BLaER1 (cell line): ENCODE data around the gene DNAH2.
"Not testable (repeated sequence)": the region's sequence is repeated elsewhere in the genome, so short reads cannot be mapped to it uniquely, and the experiment has no call there.

ENCODE experiments used
- H3K27ac ChIP-seq: shearing (Covaris generic); formaldehyde crosslinking; 2 replicates; pipeline ENCODE4 v1.8.1; 2022
- H3K27me3 ChIP-seq: shearing (Covaris generic); formaldehyde crosslinking; 2 replicates; pipeline ENCODE4 v1.8.1; 2022
- H3K36me3 ChIP-seq: shearing (Covaris generic); formaldehyde crosslinking; 2 replicates; pipeline ENCODE4 v1.8.1; 2022
- H3K4me1 ChIP-seq: shearing (Covaris generic); formaldehyde crosslinking; 2 replicates; pipeline ENCODE4 v1.8.1; 2022
- H3K4me2 ChIP-seq: shearing (Covaris generic); formaldehyde crosslinking; 2 replicates; pipeline ENCODE4 v1.8.1; 2022
- H3K4me3 ChIP-seq: shearing (Covaris generic); formaldehyde crosslinking; 2 replicates; pipeline ENCODE4 v1.8.1; 2022
- H3K9ac ChIP-seq: shearing (Covaris generic); formaldehyde crosslinking; 2 replicates; pipeline ENCODE4 v1.8.1; 2022
- H3K9me3 ChIP-seq: shearing (Covaris generic); formaldehyde crosslinking; 2 replicates; pipeline ENCODE4 v1.8.1; 2022
- H4K20me1 ChIP-seq: shearing (Covaris generic); formaldehyde crosslinking; 2 replicates; pipeline ENCODE4 v1.8.1; 2022
- Cebpa-rat ChIP-seq: shearing (Covaris generic); IDR thresholded peaks from 2 replicates; pipeline ENCODE4 v1.8.1; 2022

The DNAH2 gene

DNA sequence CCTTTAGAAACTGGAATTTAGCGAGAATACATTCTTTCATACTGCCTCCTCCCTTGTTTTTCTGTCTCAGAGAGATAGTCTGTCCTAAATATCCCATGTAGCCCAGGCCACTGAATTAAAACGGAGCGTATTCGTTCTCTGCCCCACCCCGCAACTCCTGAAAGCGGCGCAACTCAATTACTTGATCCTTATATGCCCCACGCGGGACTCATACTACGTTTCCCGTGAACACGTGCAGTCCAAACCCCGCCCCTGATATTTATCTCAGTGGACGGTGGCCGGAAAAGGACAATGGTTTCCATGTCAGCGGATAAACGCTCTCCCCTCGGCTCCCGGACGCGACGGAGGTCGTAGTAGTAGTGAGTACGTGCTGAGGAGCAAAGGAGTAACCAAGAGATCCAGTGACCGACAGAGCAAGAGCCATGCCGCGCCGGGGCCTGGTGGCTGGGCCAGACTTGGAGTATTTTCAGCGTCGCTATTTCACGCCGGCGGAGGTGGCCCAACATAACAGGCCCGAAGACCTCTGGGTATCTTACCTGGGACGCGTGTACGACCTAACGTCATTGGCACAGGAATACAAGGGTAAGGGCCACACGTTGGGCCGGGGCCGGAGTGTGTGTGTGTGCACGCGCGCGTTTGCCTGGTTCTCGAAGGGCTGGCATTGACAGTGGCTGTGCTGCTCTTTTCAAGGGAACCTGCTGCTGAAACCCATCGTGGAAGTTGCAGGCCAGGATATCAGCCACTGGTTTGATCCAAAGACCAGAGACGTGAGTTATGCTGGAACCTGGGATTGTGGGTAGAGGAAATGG is 140.4 kb downstream of the DNAH2 start, which contains the start of gene CYB5D1:
CYB5D1 (plus strand) TSS at position 291 of the 809 bp plus-strand sequence; CDS start at position 423, 132 bp downstream.
- Histone ChIP-seq H3K9ac (peak within 1 kb of the TSS; percentile 97), H4K20me1 (peaks cover 16% of the 10 kb centered on the region), H3K4me2 (peak within 1 kb of the TSS; percentile 100), H3K36me3 (peaks cover 56% of the 10 kb centered on the region), H3K27ac (peak within 1 kb of the TSS; percentile 98), H3K4me3 (peak within 1 kb of the TSS; percentile 77), H3K9me3 (no peaks in the 10 kb centered on the region), H3K27me3 (no peaks in the 10 kb centered on the region), H3K4me1 (peaks cover 34% of the 10 kb centered on the region)
- TF ChIP-seq Cebpa-rat, result no peak

DNA sequence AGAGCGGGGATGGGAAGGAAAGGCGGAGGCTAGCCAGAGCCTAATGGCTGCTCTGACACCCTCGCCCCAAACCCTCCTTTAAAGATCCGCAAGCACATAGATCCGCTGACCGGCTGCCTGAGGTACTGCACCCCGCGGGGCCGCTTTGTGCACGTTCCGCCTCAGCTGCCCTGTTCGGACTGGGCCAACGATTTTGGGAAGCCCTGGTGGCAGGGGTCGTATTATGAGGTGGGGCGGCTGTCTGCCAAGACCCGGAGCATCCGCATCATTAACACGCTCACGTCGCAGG is 140.9 kb downstream of the DNAH2 start:
- H3K4me2 ChIP-seq, result peak overlapping the region; percentile 100
- H3K9ac ChIP-seq, result peak overlapping the region; percentile 97
- peaks cover 55% of the 10 kb centered on the region for H3K36me3 ChIP-seq
- H4K20me1 ChIP-seq, result peaks cover 16% of the 10 kb centered on the region
- H3K9me3 ChIP-seq, result no peaks in the 10 kb centered on the region
- H3K27me3 ChIP-seq, result no peaks in the 10 kb centered on the region
- TF ChIP-seq Cebpa-rat, result no peak
- peaks cover 34% of the 10 kb centered on the region for H3K4me1 ChIP-seq
- peak overlapping the region; percentile 77 for H3K4me3 ChIP-seq
- H3K27ac ChIP-seq, result peak overlapping the region; percentile 98

DNA sequence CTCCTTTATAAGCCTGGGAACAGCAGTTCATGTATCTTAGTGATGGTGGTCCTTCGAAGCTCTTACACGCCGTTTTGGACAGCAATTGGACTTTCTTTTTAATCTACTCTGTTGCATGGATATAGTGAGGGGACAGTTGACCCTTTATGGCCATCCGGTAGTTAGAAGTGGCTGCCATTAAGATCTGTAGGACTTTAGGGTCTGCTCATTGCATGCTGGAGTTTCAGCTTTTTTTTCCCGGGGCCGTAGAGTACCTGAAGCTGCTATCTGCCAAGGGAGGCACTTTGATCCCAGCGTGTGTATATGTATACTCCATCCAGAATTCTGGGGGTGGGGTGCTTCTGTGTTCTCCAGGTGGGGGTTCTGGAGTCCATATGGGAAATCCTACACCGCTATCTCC is 141.5 kb downstream of the DNAH2 start:
- Histone ChIP-seq H3K4me2 (peak overlapping the region; percentile 100), H4K20me1 (peaks cover 12% of the 10 kb centered on the region; the same call in 1 of the 2 replicates), H3K9ac (peak overlapping the region; percentile 97), H3K9me3 (no peaks in the 10 kb centered on the region), H3K4me3 (no peak overlapping the region), H3K36me3 (peaks cover 54% of the 10 kb centered on the region), H3K27me3 (no peaks in the 10 kb centered on the region), H3K4me1 (peaks cover 34% of the 10 kb centered on the region), H3K27ac (peak overlapping the region; percentile 98; the same call in 1 of the 2 replicates)
- TF ChIP-seq Cebpa-rat, result no peak

DNA sequence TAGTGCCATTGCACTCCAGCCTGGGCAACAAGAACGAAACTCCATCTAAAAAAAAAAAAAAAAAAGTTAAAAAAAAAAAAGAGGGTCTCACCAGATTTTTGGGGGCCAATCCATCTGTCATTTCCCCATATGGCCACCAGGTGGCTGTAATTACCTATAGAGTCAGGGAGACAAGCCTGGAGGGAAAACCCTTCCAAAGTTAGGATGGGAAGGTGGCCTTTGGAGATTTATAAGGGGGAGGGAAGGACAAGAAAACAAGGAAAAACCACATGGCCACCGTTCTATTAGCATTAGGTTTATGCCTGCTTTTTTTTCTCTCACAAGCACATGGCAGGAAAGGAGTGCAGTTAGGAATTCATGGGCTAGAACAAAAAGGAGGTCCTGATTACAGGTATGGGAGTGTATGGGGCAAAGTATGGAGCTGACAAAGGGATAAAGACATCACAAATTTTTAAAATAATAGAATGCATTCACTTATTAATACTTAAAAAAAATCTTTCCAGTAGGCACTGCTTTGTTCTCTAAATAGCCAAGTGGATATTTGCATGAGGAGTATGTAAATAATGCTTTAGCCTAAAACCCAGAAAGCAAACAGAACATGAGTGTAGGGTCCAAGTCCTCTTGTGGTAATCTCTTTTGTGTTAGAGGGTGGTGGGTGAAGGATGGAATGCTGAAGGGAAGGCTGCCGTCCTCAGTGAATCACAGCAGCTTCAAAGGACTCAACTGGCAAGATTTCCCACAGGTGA is 145.3 kb downstream of the DNAH2 start:
- H3K27me3 ChIP-seq, result no peaks in the 10 kb centered on the region
- peaks cover 62% of the 10 kb centered on the region for H3K36me3 ChIP-seq
- H3K27ac ChIP-seq, result no peak overlapping the region
- no peak overlapping the region for H3K4me2 ChIP-seq
- H3K9ac ChIP-seq, result no peak overlapping the region
- 0 out of 2 replicates have a peak, but pooled peaks cover 5% of the 10 kb centered on the region for H4K20me1 ChIP-seq
- H3K4me3 ChIP-seq, result no peak overlapping the region
- H3K9me3 ChIP-seq, result no peaks in the 10 kb centered on the region
- peaks cover 23% of the 10 kb centered on the region for H3K4me1 ChIP-seq
- TF ChIP-seq Cebpa-rat, result no peak

DNA sequence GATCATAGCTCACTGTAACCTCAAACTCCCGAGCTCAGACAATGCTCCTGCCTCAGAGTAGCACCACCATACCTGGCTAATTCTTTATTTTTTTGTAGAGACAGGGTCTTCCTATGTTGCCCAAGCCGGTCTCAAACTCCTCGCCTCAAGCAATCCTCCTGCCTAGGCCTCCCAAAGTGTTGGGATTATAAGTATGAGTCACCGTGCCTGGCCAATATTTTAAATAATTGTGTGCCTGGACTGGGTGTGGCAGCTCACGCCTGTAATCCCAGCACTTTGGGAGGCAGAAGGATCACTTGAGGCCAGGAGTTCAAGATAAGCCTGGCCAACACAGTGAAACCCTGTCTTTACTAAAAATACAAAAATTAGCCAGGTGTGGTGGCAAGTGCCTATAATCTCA is 146.8 kb downstream of the DNAH2 start:
- not testable (repeated sequence) for H3K27me3 ChIP-seq, H3K27ac ChIP-seq, H3K4me3 ChIP-seq, H3K9me3 ChIP-seq, H4K20me1 ChIP-seq, H3K4me2 ChIP-seq
- H3K4me1 ChIP-seq, result peaks cover 23% of the 10 kb centered on the region
- peak overlapping the region; percentile 26; the same call in 1 of the 2 replicates for H3K9ac ChIP-seq
- H3K36me3 ChIP-seq, result peaks cover 59% of the 10 kb centered on the region

DNA sequence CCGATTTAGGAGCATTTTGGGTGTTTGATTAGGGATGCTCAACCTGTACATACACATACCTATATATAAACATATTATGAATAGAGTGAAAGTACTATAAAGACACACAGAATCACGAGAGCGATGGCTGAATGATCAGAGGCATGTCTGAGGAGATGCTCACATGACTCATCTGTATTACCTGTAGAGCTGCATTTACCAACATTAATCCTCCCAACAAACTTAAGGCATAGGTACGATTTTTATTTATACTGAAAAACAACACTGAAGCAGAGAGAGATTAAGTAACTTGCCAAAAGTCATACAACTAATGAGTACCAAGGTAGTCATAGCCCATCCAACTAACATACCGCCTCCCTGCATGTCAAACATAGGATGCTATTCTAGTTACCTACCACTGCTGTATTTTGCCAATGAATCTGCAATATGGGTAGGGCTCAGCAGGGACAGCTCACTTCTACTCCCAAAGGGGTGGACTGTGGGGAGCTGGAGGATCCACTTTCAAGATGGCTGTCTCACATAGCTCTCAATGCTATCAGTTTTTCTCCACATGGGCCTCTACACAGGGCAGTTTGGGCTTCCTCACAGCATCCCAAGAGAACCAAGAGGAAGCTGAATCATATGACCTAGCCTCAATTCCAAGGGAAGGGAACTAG is 147.6 kb downstream of the DNAH2 start:
- no peaks in the 10 kb centered on the region for H3K27me3 ChIP-seq
- H3K9ac ChIP-seq, result no peak overlapping the region
- no peak overlapping the region for H3K27ac ChIP-seq
- peaks cover 27% of the 10 kb centered on the region for H3K4me1 ChIP-seq
- no peak overlapping the region for H3K4me2 ChIP-seq
- TF ChIP-seq Cebpa-rat, result no peak
- H4K20me1 ChIP-seq, result 0 out of 2 replicates have a peak, but pooled peaks cover 5% of the 10 kb centered on the region
- peaks cover 51% of the 10 kb centered on the region for H3K36me3 ChIP-seq
- no peak overlapping the region for H3K4me3 ChIP-seq
- H3K9me3 ChIP-seq, result no peaks in the 10 kb centered on the region

DNA sequence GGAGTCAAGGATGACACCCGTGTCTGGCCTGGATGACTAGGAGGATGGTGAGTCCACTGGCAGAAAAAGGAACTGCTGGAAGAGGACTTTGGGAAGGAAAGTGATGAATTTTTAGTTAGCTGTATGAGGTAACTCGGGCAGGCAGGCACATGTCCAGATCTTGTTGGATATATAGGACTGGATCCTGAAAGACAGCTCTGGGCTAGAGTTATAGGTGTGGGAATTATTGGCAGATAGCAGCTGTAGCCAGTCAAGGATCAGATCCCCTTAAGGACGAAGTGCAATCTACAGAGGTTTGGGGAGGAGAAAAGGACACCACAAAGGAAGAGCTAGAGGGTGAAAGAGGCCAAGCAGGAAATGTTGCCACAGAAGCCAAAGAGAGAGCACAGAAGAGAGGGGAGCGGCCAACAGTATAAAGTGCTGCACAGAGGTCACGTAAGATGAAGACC is 150.4 kb downstream of the DNAH2 start:
- H3K4me1 ChIP-seq, result peaks cover 27% of the 10 kb centered on the region
- H3K9ac ChIP-seq, result no peak overlapping the region; the same call in 1 of the 2 replicates
- H3K4me3 ChIP-seq, result no peak overlapping the region
- H3K27ac ChIP-seq, result no peak overlapping the region
- H4K20me1 ChIP-seq, result 0 out of 2 replicates have a peak, but pooled peaks cover 5% of the 10 kb centered on the region
- no peaks in the 10 kb centered on the region for H3K27me3 ChIP-seq
- H3K9me3 ChIP-seq, result no peaks in the 10 kb centered on the region
- no peak for TF ChIP-seq Cebpa-rat
- H3K36me3 ChIP-seq, result peaks cover 45% of the 10 kb centered on the region
- H3K4me2 ChIP-seq, result peak overlapping the region; percentile 59

DNA sequence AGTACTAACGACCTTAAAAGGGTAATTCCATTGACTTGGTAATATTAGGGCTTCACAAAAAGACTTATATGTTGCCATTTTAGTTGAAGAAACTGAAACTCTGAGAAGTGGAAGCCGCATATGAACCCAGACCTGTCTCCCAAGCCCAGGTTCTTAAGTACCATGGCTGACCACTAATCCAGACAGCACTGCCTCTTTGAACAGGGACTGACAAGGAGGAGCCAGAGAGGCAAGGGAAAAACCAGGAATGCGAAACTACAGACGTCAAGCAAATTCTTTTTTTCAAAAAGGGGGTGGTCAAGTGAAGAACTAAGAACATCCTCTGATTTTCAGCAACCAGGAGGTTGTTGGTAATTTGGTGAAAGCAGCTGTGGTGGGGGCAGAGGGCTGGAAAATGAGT is 155.5 kb downstream of the DNAH2 start:
- Histone ChIP-seq H3K27me3 (no peaks in the 10 kb centered on the region), H3K9ac (no peak overlapping the region), H3K9me3 (no peaks in the 10 kb centered on the region), H3K4me1 (peaks cover 21% of the 10 kb centered on the region), H3K4me2 (no peak overlapping the region), H3K27ac (no peak overlapping the region), H3K36me3 (peaks cover 38% of the 10 kb centered on the region), H4K20me1 (no peaks in the 10 kb centered on the region), H3K4me3 (no peak overlapping the region)
- no peak for TF ChIP-seq Cebpa-rat

DNA sequence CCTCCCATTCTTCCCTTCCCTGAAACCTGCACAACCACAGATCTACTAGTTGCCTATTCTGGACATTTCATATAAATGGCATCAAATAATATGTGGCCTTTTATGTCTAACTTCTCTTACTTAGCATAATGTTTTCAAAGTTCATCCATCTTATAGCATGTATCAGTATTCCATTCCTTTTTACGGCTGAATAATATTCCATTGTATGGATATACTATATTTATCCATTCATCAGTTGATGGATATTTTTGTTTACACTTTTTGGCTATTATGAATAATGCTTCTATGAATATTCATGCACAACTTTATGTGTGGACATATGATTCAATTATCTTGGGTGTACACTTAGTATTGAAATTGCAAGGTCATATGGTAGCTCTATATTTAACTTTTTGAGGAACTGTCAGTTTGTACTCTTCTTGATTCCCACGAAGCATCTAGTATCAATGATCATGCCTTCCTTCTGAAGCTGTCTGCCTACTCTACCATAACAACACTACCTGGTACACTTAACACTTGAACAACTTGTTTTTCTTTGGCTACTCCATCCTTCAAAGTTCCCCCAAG is 158.3 kb downstream of the DNAH2 start:
- H4K20me1 ChIP-seq, result no peaks in the 10 kb centered on the region
- H3K4me3 ChIP-seq, result no peak overlapping the region
- no peak overlapping the region for H3K4me2 ChIP-seq
- H3K36me3 ChIP-seq, result peaks cover 57% of the 10 kb centered on the region
- H3K9ac ChIP-seq, result no peak overlapping the region
- peaks cover 14% of the 10 kb centered on the region for H3K4me1 ChIP-seq
- no peak for TF ChIP-seq Cebpa-rat
- no peak overlapping the region for H3K27ac ChIP-seq
- H3K27me3 ChIP-seq, result no peaks in the 10 kb centered on the region
- no peaks in the 10 kb centered on the region for H3K9me3 ChIP-seq
